SU-DHL-6 (cell line): ENCODE data around the gene MAST4.

ENCODE experiments used
- H2AFZ ChIP-seq: fragments of 200-600 bp; sonication (generic); 2 replicates; pipeline ENCODE4 v1.6.1; 2014; ENCODE audit warnings: low read depth, mild to moderate bottlenecking, moderate library complexity, mixed read lengths, antibody characterized with exemption, low read length; ENCODE audit not compliant: severe bottlenecking
- H3F3A ChIP-seq: fragments of 200-600 bp; shearing (Covaris generic); 2 replicates; pipeline ENCODE4 v1.6.0; 2016; ENCODE audit warnings: antibody characterized with exemption, mild to moderate bottlenecking; ENCODE audit not compliant: insufficient read depth
- H3K27ac ChIP-seq: fragments of 200-600 bp; sonication (generic); 2 replicates; pipeline ENCODE4 v1.5.1; 2016; ENCODE audit warnings: low read depth, mild to moderate bottlenecking, low read length, moderate library complexity, mixed read lengths
- H3K27me3 ChIP-seq: fragments of 200-600 bp; sonication (generic), shearing (Covaris generic); 2 replicates; pipeline ENCODE4 v1.6.0; 2014; ENCODE audit warnings: mild to moderate bottlenecking, low read length
- H3K36me3 ChIP-seq: fragments of 200-600 bp; sonication (generic); 2 replicates; pipeline ENCODE4 v1.6.1; 2014; ENCODE audit warnings: mild to moderate bottlenecking, low read length, mixed read lengths
- H3K4me2 ChIP-seq: fragments of 300-600, 200-600 bp; shearing (Covaris generic), sonication (generic); 2 replicates; pipeline ENCODE4 v1.6.0; 2014; ENCODE audit warnings: low read length, low read depth, mild to moderate bottlenecking; ENCODE audit not compliant: poor library complexity, severe bottlenecking
- H3K4me3 ChIP-seq: fragments of 200-600 bp; sonication (generic); 2 replicates; pipeline ENCODE4 v1.5.1; 2014; ENCODE audit warnings: antibody characterized with exemption, low read length, mild to moderate bottlenecking, mixed read lengths; ENCODE audit not compliant: insufficient read depth, poor library complexity, severe bottlenecking
- H3K79me2 ChIP-seq: fragments of 200-600 bp; sonication (generic); 2 replicates; pipeline ENCODE4 v1.6.1; 2014; ENCODE audit warnings: mild to moderate bottlenecking, low read length, moderate library complexity; ENCODE audit not compliant: insufficient read depth
- H3K9ac ChIP-seq: fragments of 200-600 bp; sonication (generic); 2 replicates; pipeline ENCODE4 v1.7.0; 2014; ENCODE audit warnings: mild to moderate bottlenecking, low read length
- H3K9me2 ChIP-seq: fragments of 200-600 bp; sonication (generic); replicated peaks from 2 replicates; pipeline ENCODE4 v1.6.1; 2014; ENCODE audit warnings: low read length; ENCODE audit not compliant: insufficient read depth
- H3K9me3 ChIP-seq: fragments of 200-600 bp; sonication (generic); 2 replicates; pipeline ENCODE4 v1.6.1; 2014; ENCODE audit warnings: low read length, mixed read lengths; ENCODE audit not compliant: insufficient read depth
- H4K20me1 ChIP-seq: fragments of 200-600 bp; sonication (generic); 2 replicates; pipeline ENCODE4 v1.6.1; 2014; ENCODE audit warnings: low read depth, mild to moderate bottlenecking, antibody characterized with exemption, low read length, moderate library complexity, mixed read lengths
- CTCF ChIP-seq: fragments of 200-600 bp; sonication (generic); IDR thresholded peaks from one replicate; pipeline ENCODE4 v1.5.1; 2017; ENCODE audit warnings: antibody characterized with exemption, mild to moderate bottlenecking, low read length, moderate library complexity; ENCODE audit not compliant: insufficient read depth, poor library complexity, severe bottlenecking
- EZH2phosphoT487 ChIP-seq: fragments of 200-600 bp; sonication (generic), shearing (Covaris generic); conservative IDR thresholded peaks from 2 replicates; pipeline ENCODE4 v1.6.1; 2018; ENCODE audit warnings: mild to moderate bottlenecking, antibody characterized with exemption, low read length, moderate library complexity, mixed read lengths

MAST4 gene

GRCh38 chr5:66851306-66851705 lies 255.1 kb downstream of the MAST4 start:
- H3K79me2 ChIP-seq = no peaks in the 10 kb centered on the region
- no peaks in the 10 kb centered on the region for H3K27me3 ChIP-seq
- H3K4me3 ChIP-seq = no peak overlapping the region
- H2AFZ ChIP-seq = no peak overlapping the region
- H3K9me3 ChIP-seq = no peaks in the 10 kb centered on the region
- TF ChIP-seq CTCF (no peak), EZH2phosphoT487 (no peak)
- no peaks in the 10 kb centered on the region for H4K20me1 ChIP-seq
- no peak overlapping the region for H3K27ac ChIP-seq
- no peak overlapping the region for H3K9ac ChIP-seq
- H3F3A ChIP-seq = no peaks in the 10 kb centered on the region
- no peaks in the 10 kb centered on the region for H3K36me3 ChIP-seq
- no peaks in the 10 kb centered on the region for H3K9me2 ChIP-seq
- no peak overlapping the region for H3K4me2 ChIP-seq

- no peaks in the 10 kb centered on the region for H3F3A ChIP-seq
- no peaks in the 10 kb centered on the region for H3K79me2 ChIP-seq
- H4K20me1 ChIP-seq = no peaks in the 10 kb centered on the region
- no peak overlapping the region for H3K4me2 ChIP-seq
- no peaks in the 10 kb centered on the region for H3K36me3 ChIP-seq
- H3K9me2 ChIP-seq = no peaks in the 10 kb centered on the region
- H3K9me3 ChIP-seq = no peaks in the 10 kb centered on the region
- no peak overlapping the region for H3K4me3 ChIP-seq
- no peaks in the 10 kb centered on the region for H3K27me3 ChIP-seq
- TF ChIP-seq EZH2phosphoT487 (no peak), CTCF (no peak)
- no peak overlapping the region for H3K27ac ChIP-seq
- H3K9ac ChIP-seq = no peak overlapping the region
- no peak overlapping the region for H2AFZ ChIP-seq
Observed at GRCh38 chr5:66854416-66854815, 258.2 kb downstream of the MAST4 start.

- Histone ChIP-seq H3K4me3 (no peak overlapping the region), H3K36me3 (no peaks in the 10 kb centered on the region), H2AFZ (no peak overlapping the region), H3K79me2 (no peaks in the 10 kb centered on the region), H3K9ac (no peak overlapping the region), H3K27me3 (no peaks in the 10 kb centered on the region), H3K4me2 (no peak overlapping the region), H3K9me2 (no peaks in the 10 kb centered on the region), H4K20me1 (no peaks in the 10 kb centered on the region), H3K9me3 (no peaks in the 10 kb centered on the region), H3F3A (no peaks in the 10 kb centered on the region), H3K27ac (no peak overlapping the region)
- TF ChIP-seq CTCF (no peak), EZH2phosphoT487 (no peak)
Observed at GRCh38 chr5:66856041-66856805, 260.0 kb downstream of the MAST4 start.
